ENCODE results near the gene ARG1.
"Not testable (repeated sequence)": the region's sequence is repeated elsewhere in the genome, so short reads cannot be mapped to it uniquely, and the experiment has no call there.

The ARG1 gene
- total RNA-seq, result 0 reads per million in 2 donors

GRCh38 chr6:131572686-131573415 is at the start of gene ARG1:
Gene ARG1 (plus strand): TSS chr6:131573226. CDS start chr6:131573283, 57 bp downstream.
- DNase-seq, result no peak

- no peak for DNase-seq
Measured at GRCh38 chr6:131523988-131524673, 48.9 kb upstream of the ARG1 start.

- no peak for DNase-seq
Measured at GRCh38 chr6:131524695-131525336, 48.2 kb upstream of the ARG1 start.

GRCh38 chr6:131530936-131531335 is 42.1 kb upstream of the ARG1 start:
- not testable (repeated sequence) for DNase-seq

- DNase-seq, result not testable (repeated sequence)
Measured at GRCh38 chr6:131531681-131532080, 41.3 kb upstream of the ARG1 start.

- DNase-seq, result no peak
Measured at GRCh38 chr6:131532580-131533039, 40.4 kb upstream of the ARG1 start.

GRCh38 chr6:131538615-131539014 is 34.4 kb upstream of the ARG1 start:
- not testable (repeated sequence) for DNase-seq

- DNase-seq, result no peak
Measured at GRCh38 chr6:131545317-131545716, 27.7 kb upstream of the ARG1 start.

- no peak for DNase-seq
Measured at GRCh38 chr6:131547488-131547887, 25.5 kb upstream of the ARG1 start.

GRCh38 chr6:131548441-131548840 is 24.6 kb upstream of the ARG1 start:
- no peak for DNase-seq

GRCh38 chr6:131549811-131550210 is 23.2 kb upstream of the ARG1 start:
- no peak for DNase-seq

- DNase-seq, result no peak
Measured at GRCh38 chr6:131551902-131552301, 21.1 kb upstream of the ARG1 start.

- no peak for DNase-seq
Measured at GRCh38 chr6:131552572-131552971, 20.5 kb upstream of the ARG1 start.

GRCh38 chr6:131555992-131556391 is 17.0 kb upstream of the ARG1 start:
- no peak for DNase-seq

GRCh38 chr6:131558922-131559321 is 14.1 kb upstream of the ARG1 start:
- DNase-seq, result no peak

GRCh38 chr6:131561925-131562707 is 10.9 kb upstream of the ARG1 start:
- no peak for DNase-seq

- DNase-seq, result no peak
Measured at GRCh38 chr6:131565056-131565455, 8.0 kb upstream of the ARG1 start.

GRCh38 chr6:131568726-131569125 is 4.3 kb upstream of the ARG1 start:
- no peak for DNase-seq

GRCh38 chr6:131574133-131574532 is 1.1 kb downstream of the ARG1 start:
- DNase-seq, result no peak

- DNase-seq, result no peak
Measured at GRCh38 chr6:131574686-131575085, 1.7 kb downstream of the ARG1 start.

GRCh38 chr6:131575834-131576478 is 2.9 kb downstream of the ARG1 start:
- DNase-seq, result no peak

- no peak for DNase-seq
Measured at GRCh38 chr6:131581523-131581922, 8.5 kb downstream of the ARG1 start.
